NCI-H2171 treated with DMSO at 0.1 percent for 48 hours (cell line): ENCODE measurements around the gene ZNF682.
A peak's percentile ranks its signal among the peaks of the same experiment; 100 is the strongest.
"Not testable (repeated sequence)": the region's sequence is repeated elsewhere in the genome, so short reads cannot be mapped to it uniquely, and the experiment has no call there.

ENCODE experiments used
- DNase-seq: peaks from one replicate; lab custom pipeline; 2025; lab: John Stamatoyannopoulos, UW

The ZNF682 gene

GRCh38 chr19:19997656-19998268 is 41.5 kb downstream of the ZNF682 start:
- DNase-seq, result no peak

- DNase-seq, result no peak
These were observed 72.4 kb downstream of the ZNF682 start for GRCh38 chr19:19966862-19967261.

- DNase-seq, result not testable (repeated sequence)
These were observed 73.2 kb downstream of the ZNF682 start for GRCh38 chr19:19966126-19966525.

- no peak for DNase-seq
These were observed 74.9 kb downstream of the ZNF682 start for GRCh38 chr19:19964416-19964815.

DNA sequence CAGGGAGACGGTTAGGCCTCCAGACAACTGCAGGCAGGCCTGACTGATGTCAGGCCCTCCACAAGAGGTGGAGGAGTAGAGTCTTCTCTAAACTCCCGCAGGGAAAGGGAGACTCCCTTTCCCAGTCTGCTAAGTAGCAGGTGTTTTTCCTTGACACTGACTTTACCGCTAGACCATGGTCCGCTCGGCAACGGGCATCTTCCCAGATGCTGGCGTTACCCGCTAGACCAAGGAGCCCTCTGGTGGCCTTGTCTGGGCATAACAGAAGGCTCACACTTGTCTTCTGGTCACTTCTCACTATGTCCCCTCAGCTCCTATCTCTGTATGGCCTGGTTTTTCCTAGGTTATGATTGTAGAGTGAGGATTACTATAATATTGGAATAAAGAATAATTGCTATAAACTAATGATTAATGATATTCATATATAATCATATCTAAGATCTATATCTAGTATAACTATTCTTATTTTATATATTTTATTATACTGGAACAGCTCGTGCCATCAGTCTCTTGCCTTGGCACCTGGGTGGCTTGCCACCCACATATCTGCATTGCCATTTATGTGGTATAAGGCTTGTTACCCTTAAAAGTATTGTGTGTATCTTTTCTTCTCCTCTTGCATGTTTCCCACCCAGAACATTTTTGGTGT is 80.0 kb downstream of the ZNF682 start:
- DNase-seq, result peak; percentile 10

- not testable (repeated sequence) for DNase-seq
These were observed 81.5 kb downstream of the ZNF682 start for GRCh38 chr19:19957766-19958165.

DNA sequence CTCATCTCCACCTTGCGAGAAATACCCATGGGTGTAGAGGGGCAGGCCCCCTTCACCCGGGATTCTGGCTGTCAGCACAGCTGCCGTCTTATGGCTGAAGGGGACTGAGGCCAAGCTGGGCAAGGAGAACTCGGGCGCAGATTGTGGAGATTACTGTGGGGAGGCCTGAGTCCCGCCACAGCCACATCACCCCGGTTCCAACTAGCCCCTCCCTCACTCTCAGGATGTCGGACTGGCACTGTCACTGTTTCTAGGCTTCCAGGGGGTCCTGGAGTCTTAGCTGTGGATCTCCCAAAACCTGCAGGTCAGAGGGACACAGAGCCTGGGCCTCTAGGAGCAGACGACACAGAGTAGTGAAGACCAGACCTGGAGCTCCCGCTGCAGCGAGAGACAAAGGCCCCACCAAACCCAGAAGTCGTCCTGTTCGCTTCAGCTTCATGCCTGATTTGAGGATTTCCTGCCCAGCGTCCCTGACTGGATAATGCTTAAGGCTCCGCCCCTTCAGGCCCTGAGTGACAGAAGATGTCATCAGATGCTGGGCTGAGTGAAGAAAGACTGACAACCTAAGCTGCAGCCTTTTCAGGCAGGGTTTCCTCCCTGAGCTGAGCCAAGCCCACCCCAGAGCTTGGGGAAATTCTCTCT is 82.8 kb downstream of the ZNF682 start:
- no peak for DNase-seq

DNA sequence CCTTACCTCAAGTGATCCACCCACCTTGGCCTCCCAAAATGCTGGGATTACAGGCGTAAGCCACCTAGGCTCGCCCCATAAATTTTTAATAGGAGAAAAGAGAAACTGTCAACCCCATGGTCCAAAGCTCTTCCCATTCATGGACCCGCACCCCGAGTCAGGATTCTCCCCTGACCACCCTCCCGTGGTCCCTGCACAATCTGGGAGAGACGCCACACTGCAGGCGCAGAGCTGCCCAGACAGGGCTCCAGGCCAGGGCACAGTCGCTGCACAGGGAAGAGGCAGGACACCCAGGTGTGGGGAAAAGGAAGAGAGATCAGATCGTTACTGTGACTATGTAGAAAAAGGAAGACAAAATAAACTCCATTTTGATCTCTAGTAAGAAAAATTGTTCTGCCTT is 84.1 kb downstream of the ZNF682 start:
- no peak for DNase-seq
